HG02798 (cell line): Measurements from ENCODE around the gene HARBI1.
A peak's percentile ranks its signal among the peaks of the same experiment; 100 is the strongest.

Experiments used
- ATAC-seq: cut with Tn5 transposase; IDR thresholded peaks from one replicate; pipeline ENCODE4 v1.9.1; 2021; ENCODE audit warnings: mild to moderate bottlenecking; ENCODE audit not compliant: unreplicated experiment, poor library complexity

Gene HARBI1

DNA sequence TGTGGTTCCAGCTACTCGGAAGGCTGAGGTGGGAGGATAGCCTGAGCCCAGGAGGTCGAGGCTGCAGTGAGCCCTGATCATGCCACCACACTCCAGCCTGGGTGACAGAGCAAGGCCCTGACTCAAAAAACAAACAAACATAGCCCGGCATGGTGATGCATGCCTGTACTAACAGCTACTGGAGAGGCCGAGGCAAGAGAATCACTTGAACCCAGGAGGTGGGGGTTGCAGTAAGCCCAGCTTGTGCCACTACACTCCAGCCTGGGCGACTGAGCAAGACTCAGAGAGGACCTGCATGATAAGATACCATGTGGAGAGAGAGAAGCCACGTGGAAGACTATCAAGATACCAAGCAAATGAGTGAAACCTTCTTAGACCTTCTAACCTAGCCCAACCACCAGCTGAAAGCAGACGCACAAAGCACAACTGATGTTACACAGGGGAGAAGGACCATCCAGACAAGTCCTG lies 59.3 kb downstream of the HARBI1 start:
- ATAC-seq: no peak

DNA sequence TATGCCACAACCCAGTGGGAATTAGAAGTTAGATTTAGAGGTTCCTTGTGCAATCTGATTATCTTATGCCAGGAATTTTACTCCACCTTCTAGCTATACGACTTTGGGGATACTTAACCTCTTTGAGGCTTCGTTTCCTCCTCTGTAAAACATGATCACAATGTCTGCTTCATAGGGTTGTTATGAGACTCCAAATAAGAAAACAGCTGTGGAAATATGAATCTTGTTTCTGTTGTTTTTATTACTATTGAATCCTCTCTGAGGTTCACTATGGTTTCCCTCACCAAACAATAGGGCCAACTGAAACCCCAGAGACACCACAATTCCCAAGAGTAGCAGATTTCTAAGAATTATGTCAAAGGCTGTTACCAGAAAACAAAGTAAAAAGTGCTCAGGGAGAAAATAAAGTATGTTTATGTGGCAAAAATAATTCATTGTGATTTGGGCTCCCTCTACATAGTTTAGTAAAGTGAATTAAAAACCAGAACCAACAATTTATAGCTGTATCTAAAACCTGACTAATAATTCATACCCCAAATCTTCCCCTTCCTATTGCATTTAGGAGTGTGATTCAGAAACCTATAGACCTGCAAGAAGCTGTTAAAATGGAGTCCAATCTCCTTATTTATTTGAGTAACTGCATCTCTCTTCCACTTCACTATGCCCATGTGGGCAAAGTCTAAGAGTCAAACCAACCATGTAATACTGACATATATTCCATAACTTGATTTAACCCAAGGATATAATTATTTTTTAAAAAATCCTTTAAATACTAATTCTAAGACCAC lies 61.6 kb downstream of the HARBI1 start:
- ATAC-seq: peak; percentile 40

- no peak for ATAC-seq
Observed at GRCh38 chr11:46554213-46555147, 62.5 kb downstream of the HARBI1 start.

- no peak for ATAC-seq
Observed at GRCh38 chr11:46553814-46554212, 63.2 kb downstream of the HARBI1 start.
